BLaER1 treated with 17β-estradiol and CSF1 and Interleukin-3, amounts not matched to agents 10 nM and 100 nM (cell line): Measurements from ENCODE around the gene WNT3A.

ENCODE experiments used
- H3K27ac ChIP-seq, 11 experiments: shearing (Covaris generic); formaldehyde crosslinking; 2 replicates each; pipeline ENCODE4 v1.8.1; 2022
- H3K27me3 ChIP-seq, 11 experiments: shearing (Covaris generic); formaldehyde crosslinking; 2 replicates each; pipeline ENCODE4 v1.8.1; 2022
- H3K36me3 ChIP-seq, 11 experiments: shearing (Covaris generic); formaldehyde crosslinking; 2 replicates each; pipeline ENCODE4 v1.8.1; 2022
- H3K4me1 ChIP-seq, 10 experiments: shearing (Covaris generic); formaldehyde crosslinking; 2 replicates each; pipeline ENCODE4 v1.8.1; 2022
- H3K4me2 ChIP-seq, 11 experiments: shearing (Covaris generic); formaldehyde crosslinking; 2 replicates each; pipeline ENCODE4 v1.8.1; 2022
- H3K4me3 ChIP-seq, 10 experiments: shearing (Covaris generic); formaldehyde crosslinking; 2 replicates each; pipeline ENCODE4 v1.8.1; 2022
- H3K9ac ChIP-seq, 11 experiments: shearing (Covaris generic); formaldehyde crosslinking; 2 replicates each; pipeline ENCODE4 v1.8.1; 2022
- H3K9me3 ChIP-seq, 11 experiments: shearing (Covaris generic); formaldehyde crosslinking; replicated peaks in 1 of 11; 2 replicates each; pipeline ENCODE4 v1.8.1; 2022
- H4K20me1 ChIP-seq, 11 experiments: shearing (Covaris generic); formaldehyde crosslinking; 2 replicates each; pipeline ENCODE4 v1.8.1; 2022
- Cebpa-rat ChIP-seq, 11 experiments: shearing (Covaris generic); IDR thresholded peaks; 2 replicates each; pipeline ENCODE4 v1.8.1; 2022

WNT3A gene

DNA sequence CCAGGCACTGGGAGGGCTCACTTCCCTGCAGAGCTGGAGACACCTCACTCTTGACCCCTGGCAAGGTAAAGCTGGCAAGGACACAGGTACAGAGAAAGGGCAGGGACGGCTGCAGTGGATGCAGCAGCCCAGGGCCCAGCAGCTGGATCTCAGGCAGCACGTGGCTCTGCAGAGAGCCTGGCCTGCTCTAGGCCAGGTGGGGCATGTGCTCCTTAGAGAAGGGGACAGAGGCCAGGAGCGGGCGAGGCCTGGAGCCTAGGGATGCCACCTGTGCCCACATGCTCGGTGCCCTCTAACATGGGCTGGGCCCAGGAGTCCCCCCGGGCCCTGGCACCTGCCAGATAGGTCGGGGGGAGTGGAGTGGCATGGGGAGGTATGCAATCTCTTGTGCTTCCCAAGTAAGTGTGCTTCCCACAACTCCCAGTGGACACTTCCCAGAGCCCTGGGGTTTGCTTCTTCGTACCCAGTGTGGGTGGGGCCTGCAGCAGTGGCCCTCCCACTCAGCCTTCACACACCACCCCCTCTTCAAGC, 30.0 kb downstream of the WNT3A start:
- Histone ChIP-seq H3K27ac (no peak overlapping the region), H3K4me2 (no peak overlapping the region), H3K9me3 (peaks cover 0 to 11% (median 5%) of the 10 kb centered on the region in 11 experiments; a peak in 8 of 22 replicates), H4K20me1 (no peaks in the 10 kb centered on the region), H3K36me3 (no peaks in the 10 kb centered on the region), H3K4me1 (peaks cover 0 to 9% (median 2%) of the 10 kb centered on the region in 10 experiments; a peak in 3 of 20 replicates), H3K27me3 (no peaks in the 10 kb centered on the region), H3K9ac (no peak overlapping the region), H3K4me3 (no peak overlapping the region)
- no peak for TF ChIP-seq Cebpa-rat (IDR thresholded peaks at IDR 0.05)

DNA sequence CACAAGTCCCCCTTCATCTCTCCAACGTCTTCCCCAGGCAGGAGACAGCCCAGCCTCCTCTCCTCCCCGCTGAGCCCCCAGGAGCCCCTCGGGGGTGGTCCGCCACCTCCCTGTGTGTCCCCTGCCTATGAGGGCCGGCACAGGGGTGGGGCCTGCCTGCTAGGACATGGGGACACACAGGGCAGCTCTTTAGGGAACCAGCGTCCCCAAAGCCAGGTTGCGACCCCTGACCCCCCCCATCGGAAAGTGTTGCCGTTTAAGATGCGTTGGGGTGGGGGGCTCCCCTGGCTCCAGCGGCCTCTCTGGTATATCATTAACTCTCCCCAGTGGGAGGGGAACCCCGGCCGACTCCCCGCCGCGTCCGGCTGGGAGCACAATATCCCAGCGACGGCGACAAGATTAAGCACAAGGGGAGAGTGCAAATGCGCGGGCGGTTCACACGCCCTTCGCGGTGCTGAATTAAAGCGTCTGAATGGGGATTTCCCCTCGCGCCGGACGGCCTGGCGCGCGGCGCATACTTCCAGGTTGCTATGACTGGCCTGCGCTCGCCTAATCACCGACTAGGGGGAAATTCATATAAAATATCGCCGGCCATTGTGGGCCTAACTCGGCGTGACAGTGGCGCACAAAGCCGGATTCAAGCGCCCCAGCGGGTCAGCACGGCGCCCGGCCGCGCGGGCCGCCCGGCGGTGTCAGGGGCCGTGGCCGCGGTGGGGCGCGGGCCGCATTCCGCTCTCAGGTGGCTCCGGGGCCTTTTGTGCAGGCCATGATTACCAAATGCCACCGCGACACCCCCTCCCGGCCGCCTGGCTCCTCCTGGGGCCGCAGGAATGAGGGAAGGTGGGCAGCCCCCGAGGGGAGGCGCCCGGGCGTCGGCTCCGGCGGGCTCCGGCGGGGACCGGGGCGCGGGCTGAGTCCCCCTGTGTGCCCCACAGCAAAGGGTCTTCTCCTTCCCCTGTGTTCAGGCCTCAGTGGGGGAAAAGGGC, 30.9 kb downstream of the WNT3A start:
- peaks cover 0 to 11% (median 5%) of the 10 kb centered on the region in 11 experiments; a peak in 8 of 22 replicates for H3K9me3 ChIP-seq
- H3K9ac ChIP-seq, result no peak overlapping the region
- H4K20me1 ChIP-seq, result no peaks in the 10 kb centered on the region
- no peak overlapping the region for H3K27ac ChIP-seq
- peaks cover 0 to 9% (median 2%) of the 10 kb centered on the region in 10 experiments; a peak in 3 of 20 replicates for H3K4me1 ChIP-seq
- no peak overlapping the region for H3K4me2 ChIP-seq
- no peak for TF ChIP-seq Cebpa-rat (IDR thresholded peaks at IDR 0.05)
- no peaks in the 10 kb centered on the region for H3K27me3 ChIP-seq
- no peaks in the 10 kb centered on the region for H3K36me3 ChIP-seq
- no peak overlapping the region for H3K4me3 ChIP-seq

DNA sequence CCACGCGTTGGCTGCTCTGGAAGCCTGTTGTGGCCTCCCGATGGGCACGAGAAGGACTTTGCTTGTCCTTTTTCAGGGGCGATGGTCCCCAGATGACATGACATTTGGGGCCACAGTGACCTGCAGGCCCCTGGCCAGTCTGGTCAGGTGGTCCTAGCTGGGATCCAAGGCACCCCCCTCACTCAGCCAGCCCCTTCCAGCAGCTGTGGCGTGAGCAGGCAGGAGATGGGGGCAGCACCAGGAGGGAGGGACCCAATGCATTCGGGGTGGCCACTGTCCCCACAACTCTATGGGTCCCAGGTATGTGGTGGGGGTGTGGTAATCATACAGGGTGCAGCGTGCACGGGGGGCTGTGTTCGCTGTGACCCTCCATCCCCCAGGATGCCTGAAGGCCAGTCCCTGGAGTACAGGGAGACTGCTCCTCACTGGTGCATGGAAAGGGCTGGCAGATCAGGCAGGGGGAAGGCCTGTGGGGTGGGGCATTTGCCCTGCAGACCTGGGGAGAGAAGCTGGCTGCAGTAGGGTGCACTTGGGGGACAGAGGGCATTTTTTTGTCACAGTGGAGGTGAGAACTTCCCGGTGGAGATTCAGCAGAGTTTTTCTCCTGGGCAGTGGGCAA, 31.7 kb downstream of the WNT3A start:
- no peak for TF ChIP-seq Cebpa-rat (IDR thresholded peaks at IDR 0.05)
- Histone ChIP-seq H3K27me3 (no peaks in the 10 kb centered on the region), H3K9me3 (peaks cover 0 to 6% (median 1%) of the 10 kb centered on the region in 11 experiments; a peak in 7 of 22 replicates), H3K27ac (no peak overlapping the region), H3K9ac (no peak overlapping the region), H3K36me3 (no peaks in the 10 kb centered on the region), H3K4me3 (no peak overlapping the region), H3K4me1 (peaks cover 0 to 9% (median 2%) of the 10 kb centered on the region in 10 experiments; a peak in 3 of 20 replicates), H3K4me2 (no peak overlapping the region), H4K20me1 (no peaks in the 10 kb centered on the region)

DNA sequence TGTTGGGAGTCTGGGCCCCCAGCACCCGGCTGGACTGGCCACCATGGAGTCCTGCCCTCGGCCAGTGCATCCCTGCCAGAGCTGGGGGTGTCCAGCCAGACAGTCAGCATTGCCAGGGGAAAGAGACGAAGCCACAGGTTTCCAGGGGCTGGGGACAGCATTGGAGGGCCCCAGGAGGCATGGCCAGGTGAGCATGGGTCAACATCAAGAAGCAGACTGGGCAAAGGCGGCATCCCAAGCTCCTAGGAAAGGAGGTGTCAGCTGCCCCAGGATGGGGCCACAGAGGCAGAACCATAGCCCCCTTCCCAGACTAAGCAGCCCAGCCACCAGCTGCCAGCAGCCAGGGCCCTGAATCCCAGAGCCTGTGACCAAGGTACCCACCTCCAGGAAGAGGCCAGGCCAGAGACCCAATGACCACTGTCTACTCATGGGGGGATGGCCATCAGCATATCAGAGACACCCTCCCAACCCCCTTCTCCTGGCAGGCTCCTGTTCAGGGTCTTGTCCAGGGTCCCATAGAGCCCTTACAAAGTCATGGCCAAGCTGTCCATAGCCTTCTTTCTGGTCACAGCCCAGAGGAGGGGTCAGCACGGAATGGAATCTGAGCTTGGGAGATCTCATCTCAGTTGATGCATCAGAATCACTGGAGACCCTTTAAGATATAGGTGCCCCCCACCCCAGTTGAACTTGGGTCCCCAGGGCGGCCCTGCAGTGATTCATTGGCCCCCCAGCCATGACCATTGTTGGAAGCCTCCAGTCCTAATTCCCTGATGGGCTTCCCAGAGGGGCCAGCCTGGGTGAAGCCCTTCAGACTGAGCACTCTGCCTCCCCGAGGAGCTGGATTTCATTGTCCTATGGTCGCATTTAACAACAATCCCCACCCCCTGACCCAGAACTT, 32.5 kb downstream of the WNT3A start:
- no peak for TF ChIP-seq Cebpa-rat (IDR thresholded peaks at IDR 0.05)
- Histone ChIP-seq H3K27ac (no peak overlapping the region), H3K36me3 (no peaks in the 10 kb centered on the region), H3K4me2 (no peak overlapping the region), H3K9me3 (no peaks in the 10 kb centered on the region), H4K20me1 (no peaks in the 10 kb centered on the region), H3K9ac (no peak overlapping the region), H3K4me1 (peaks cover 0 to 9% (median 2%) of the 10 kb centered on the region in 10 experiments; a peak in 3 of 20 replicates), H3K4me3 (no peak overlapping the region), H3K27me3 (no peaks in the 10 kb centered on the region)

DNA sequence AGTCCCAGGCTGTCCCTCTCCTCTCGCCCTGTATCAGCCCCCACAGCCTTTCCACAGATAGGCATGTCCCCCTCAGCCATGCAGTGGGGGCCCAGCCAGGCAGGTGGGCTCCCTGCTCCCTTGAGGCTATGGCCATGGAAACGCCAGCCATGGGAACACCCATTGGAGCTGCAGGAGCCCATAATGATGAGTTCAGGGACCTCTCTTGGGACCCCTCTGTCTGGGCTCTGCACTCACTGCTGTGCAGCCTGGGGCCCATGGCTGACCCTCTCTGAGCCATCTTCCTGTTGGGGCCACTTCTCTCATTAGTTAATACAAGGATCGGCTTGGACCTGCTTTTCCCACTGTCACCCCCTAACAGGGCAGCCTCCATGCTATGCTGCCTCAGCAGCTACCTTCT, 33.2 kb downstream of the WNT3A start:
- no peaks in the 10 kb centered on the region for H3K9me3 ChIP-seq
- no peaks in the 10 kb centered on the region for H3K36me3 ChIP-seq
- H4K20me1 ChIP-seq, result no peaks in the 10 kb centered on the region; a peak in 1 of 22 replicates
- no peak overlapping the region for H3K4me2 ChIP-seq
- no peaks in the 10 kb centered on the region for H3K27me3 ChIP-seq
- TF ChIP-seq Cebpa-rat (IDR thresholded peaks at IDR 0.05), result no peak
- no peak overlapping the region for H3K27ac ChIP-seq
- peaks cover 0 to 9% (median 2%) of the 10 kb centered on the region in 10 experiments; a peak in 3 of 20 replicates for H3K4me1 ChIP-seq
- no peak overlapping the region for H3K4me3 ChIP-seq
- H3K9ac ChIP-seq, result no peak overlapping the region

DNA sequence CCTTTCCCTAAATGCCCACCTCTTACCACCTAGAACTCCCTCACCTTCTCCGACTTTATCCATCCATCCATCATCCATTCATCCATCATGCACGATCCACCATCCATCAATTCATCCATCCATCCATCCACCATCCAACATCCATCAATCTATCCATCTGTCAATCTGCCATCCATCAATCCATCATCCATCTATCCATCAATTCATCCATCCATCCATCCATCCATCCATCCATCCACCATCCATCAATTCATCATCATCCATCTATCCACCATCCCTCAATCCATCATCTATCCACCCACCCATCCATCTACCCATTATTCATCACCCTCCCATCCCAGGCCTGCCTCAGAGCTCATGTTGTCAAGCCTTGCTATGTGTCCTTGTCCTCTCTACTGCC, 34.5 kb downstream of the WNT3A start:
- no peaks in the 10 kb centered on the region; a peak in 1 of 22 replicates for H4K20me1 ChIP-seq
- no peaks in the 10 kb centered on the region for H3K9me3 ChIP-seq
- no peak overlapping the region for H3K4me2 ChIP-seq
- no peak overlapping the region for H3K9ac ChIP-seq
- TF ChIP-seq Cebpa-rat (IDR thresholded peaks at IDR 0.05), result no peak
- H3K36me3 ChIP-seq, result no peaks in the 10 kb centered on the region
- H3K27ac ChIP-seq, result no peak overlapping the region
- no peak overlapping the region for H3K4me3 ChIP-seq
- H3K4me1 ChIP-seq, result no peaks in the 10 kb centered on the region
- no peaks in the 10 kb centered on the region for H3K27me3 ChIP-seq

DNA sequence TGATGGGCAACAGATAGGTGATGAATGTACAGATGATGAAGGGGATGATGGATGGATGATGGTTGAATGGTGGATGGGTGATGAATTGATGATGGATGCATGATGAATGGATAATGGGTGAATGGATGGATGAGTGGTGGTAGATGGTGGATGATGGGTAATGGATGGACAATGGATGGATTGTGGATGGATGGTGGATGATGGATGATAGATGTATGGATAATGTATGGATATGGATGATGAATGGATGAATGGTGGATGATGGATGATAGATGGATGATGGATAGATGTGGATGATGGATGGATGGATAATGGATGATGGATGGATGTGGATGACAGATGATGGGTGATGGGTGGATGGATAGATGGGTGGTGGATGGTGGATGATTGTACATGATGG, 35.7 kb downstream of the WNT3A start:
- TF ChIP-seq Cebpa-rat (IDR thresholded peaks at IDR 0.05), result no peak
- Histone ChIP-seq H3K4me3 (no peak overlapping the region), H3K9ac (no peak overlapping the region), H3K9me3 (no peaks in the 10 kb centered on the region), H3K4me2 (no peak overlapping the region), H3K27me3 (no peaks in the 10 kb centered on the region), H3K4me1 (peaks cover 0 to 3% (median 0%) of the 10 kb centered on the region in 10 experiments; a peak in 1 of 20 replicates), H4K20me1 (no peaks in the 10 kb centered on the region; a peak in 1 of 22 replicates), H3K36me3 (no peaks in the 10 kb centered on the region), H3K27ac (no peak overlapping the region)

DNA sequence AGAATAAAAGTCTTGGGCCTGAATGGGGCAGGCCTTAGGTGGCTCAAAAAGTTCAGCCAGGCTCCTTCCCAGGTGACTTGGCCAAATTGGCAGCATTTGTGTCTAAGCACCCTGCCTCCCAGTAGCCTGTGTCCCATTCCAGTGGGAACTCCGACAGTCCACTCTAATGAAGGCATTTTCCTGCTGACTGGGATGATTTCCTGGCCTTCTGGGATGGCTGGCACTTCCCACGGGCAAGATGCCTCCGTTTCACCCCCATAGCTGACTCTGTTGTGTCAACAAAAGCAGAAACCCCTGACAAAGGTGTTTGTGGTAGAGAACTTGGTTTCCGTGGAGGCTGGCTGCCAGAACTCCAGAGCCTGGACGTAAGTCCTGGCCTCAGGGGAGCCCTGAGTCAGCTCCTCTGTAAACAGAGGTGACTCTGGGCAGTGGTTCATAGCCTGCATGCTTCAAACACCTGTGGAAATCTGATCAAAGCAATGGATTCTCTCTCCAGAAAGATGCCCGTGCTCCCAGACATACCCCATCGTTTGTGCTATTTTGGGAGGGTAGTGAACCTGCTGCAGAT, 36.6 kb downstream of the WNT3A start:
- Histone ChIP-seq H3K4me3 (no peak overlapping the region), H3K27me3 (no peaks in the 10 kb centered on the region), H3K9ac (no peak overlapping the region)

More for the DNA sequence above, 36.6 kb downstream of the WNT3A start:
- Histone ChIP-seq H3K27ac (no peak overlapping the region), H3K4me2 (no peak overlapping the region), H3K9me3 (no peaks in the 10 kb centered on the region), H3K36me3 (no peaks in the 10 kb centered on the region), H3K4me1 (peaks cover 0 to 11% (median 3%) of the 10 kb centered on the region in 10 experiments; a peak in 11 of 20 replicates), H4K20me1 (no peaks in the 10 kb centered on the region; a peak in 1 of 22 replicates)
- no peak for TF ChIP-seq Cebpa-rat (IDR thresholded peaks at IDR 0.05)
